ENCODE results near the gene RABGAP1.

The RABGAP1 gene

DNA sequence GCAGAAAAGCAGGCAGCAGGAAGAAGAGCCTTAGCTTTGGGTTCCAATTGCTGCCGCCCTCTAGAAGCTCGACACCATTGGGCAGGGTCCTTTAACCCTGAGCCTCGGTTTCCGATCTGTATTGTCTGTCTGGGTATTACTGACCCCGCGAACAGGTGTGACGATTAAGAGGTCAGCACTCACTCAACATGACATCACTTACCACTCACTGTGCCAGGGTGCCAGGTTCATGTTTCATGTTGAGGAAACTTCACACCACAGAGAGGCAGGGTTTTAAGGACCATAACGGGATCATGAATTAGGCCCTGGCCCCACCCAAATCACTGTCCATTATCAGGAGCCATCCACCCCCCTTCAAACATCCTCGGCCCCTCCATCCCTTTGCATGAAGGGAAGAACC is 168.2 kb downstream of the RABGAP1 start:
- peaks cover 32% of the 10 kb centered on the region for H3K36me3 ChIP-seq (ENCODE audit: control insufficient read depth, insufficient read depth, low read length)
- no peak overlapping the region for H3K4me3 ChIP-seq (ENCODE audit: low read depth, low read length)
- H3K9ac ChIP-seq (ENCODE audit: low read depth, low read length) = no peak overlapping the region
- H3K27me3 ChIP-seq (ENCODE audit: control insufficient read depth, insufficient read depth, low read length) = no peaks in the 10 kb centered on the region
- no peaks in the 10 kb centered on the region for H3K9me3 ChIP-seq (ENCODE audit: control insufficient read depth, insufficient read depth, low read length)
- peaks cover 3% of the 10 kb centered on the region for H3K4me1 ChIP-seq (ENCODE audit: control insufficient read depth, insufficient read depth, low read length)

DNA sequence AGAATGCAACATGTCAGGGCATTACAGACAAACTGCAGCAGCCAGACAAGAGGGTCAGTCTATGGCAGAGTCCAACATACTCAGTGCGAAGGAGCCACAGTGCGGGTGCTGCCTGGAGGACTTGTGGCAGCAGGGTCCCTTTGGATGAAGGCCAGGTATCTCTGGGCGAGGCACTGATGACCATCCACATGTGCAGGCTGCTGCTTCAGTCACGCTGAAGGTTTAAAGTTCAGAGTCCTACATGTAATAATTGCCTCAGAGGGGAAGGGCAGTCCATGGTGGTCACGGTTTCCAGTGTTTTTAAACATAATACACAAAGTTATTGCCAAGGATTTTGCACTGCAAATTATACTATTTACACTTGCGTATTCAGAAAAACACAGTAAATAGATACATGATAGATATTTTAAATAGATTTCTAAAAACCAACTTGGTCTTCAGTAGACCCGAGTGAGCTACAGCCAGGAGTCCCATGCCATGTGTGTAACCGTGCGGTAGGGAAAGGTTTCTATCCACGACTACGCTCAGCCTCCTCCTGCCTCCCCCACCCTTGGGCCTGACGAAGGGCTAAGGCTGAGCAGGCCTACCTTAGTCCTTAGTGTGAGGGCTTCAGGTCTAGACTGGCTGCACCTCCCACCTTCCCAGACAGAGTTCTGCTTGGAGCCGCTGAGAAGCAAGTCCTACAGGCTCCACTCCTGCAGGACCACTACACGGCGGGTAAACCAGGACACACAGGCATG is 168.9 kb downstream of the RABGAP1 start:
- H3K9me3 ChIP-seq (ENCODE audit: control insufficient read depth, insufficient read depth, low read length) = no peaks in the 10 kb centered on the region
- H3K36me3 ChIP-seq (ENCODE audit: control insufficient read depth, insufficient read depth, low read length) = peaks cover 31% of the 10 kb centered on the region
- H3K4me1 ChIP-seq (ENCODE audit: control insufficient read depth, insufficient read depth, low read length) = peaks cover 1% of the 10 kb centered on the region
- no peaks in the 10 kb centered on the region for H3K27me3 ChIP-seq (ENCODE audit: control insufficient read depth, insufficient read depth, low read length)
- H3K4me3 ChIP-seq (ENCODE audit: low read depth, low read length) = no peak overlapping the region
- H3K9ac ChIP-seq (ENCODE audit: low read depth, low read length) = no peak overlapping the region

DNA sequence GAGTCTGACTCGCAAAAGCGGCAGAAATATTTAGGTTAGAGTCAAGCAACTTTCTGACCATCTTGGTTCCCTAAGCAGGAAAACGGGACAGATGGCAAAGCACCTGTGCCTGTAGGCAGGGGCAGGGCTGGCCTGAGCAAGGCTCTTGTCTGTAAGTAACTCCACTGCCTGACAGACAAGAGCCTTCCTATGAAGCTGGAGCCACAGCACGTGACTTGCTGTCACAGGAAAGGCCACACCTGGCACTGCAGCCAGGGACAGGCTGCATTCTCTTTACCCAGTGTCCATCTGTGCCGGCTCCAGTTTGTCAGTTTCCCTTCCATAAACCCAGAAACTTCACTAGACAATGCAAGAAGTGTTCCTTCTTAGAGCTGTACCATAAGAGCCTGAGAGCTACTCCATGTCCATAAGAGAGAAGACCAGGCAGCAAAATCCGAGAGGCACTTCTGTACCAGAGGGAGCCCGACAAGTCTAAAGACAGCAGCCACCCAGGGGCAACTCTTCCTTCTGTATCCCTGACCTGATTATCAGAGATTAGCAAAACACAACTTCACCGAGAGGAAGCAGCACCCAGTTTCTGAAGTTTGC is 170.7 kb downstream of the RABGAP1 start:
- no peaks in the 10 kb centered on the region for H3K9me3 ChIP-seq (ENCODE audit: control insufficient read depth, insufficient read depth, low read length)
- H3K36me3 ChIP-seq (ENCODE audit: control insufficient read depth, insufficient read depth, low read length) = peaks cover 24% of the 10 kb centered on the region
- no peaks in the 10 kb centered on the region for H3K4me1 ChIP-seq (ENCODE audit: control insufficient read depth, insufficient read depth, low read length)
- no peaks in the 10 kb centered on the region for H3K27me3 ChIP-seq (ENCODE audit: control insufficient read depth, insufficient read depth, low read length)
- no peak overlapping the region for H3K9ac ChIP-seq (ENCODE audit: low read depth, low read length)
- H3K4me3 ChIP-seq (ENCODE audit: low read depth, low read length) = no peak overlapping the region

DNA sequence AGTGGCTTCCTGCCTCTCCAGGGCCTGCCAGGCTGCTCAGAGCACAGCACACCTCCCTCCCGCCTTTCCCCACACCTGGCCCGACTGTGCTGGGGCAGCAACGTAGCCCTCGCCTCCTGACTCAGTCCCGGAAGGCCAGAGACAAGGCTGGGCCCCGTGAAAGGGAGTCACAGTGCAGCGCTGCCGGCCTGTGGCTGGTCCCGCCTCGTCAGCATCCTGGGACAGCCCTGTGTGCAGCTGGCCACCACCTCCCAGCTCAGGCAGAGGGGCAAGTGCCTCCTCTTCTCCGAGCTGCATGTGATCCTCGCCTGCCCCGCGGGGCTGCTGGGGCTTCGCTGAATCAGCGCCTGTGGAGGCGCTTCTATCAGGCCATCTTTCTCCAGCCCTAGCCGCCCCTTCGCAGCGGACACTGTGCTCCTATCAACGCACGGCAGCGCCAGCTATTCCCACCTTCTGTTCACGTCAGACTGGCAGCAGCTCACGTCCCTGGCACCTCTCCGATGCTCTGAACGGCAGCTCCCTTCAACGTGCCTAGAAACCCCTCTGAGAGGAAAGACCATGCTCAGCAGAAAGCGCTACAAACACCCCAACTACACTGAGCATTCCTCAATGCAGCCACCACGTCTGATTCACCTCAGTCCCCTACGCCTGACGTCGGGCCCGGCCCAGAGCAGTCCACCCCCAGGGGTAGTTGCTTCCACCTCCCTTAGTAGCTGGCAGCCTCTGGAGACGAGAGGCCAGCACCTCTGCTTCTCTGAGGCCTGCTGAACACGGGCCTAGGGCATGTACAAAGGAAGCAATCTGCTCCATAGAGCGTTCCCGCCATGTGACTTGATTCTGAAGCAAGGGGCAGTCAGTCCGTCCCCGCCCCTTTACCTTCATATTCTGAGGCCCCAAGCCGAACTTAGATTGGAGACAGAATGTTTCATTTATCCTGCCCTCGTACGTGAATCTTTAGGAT is 171.5 kb downstream of the RABGAP1 start:
- H3K4me3 ChIP-seq (ENCODE audit: low read depth, low read length) = no peak overlapping the region
- H3K36me3 ChIP-seq (ENCODE audit: control insufficient read depth, insufficient read depth, low read length) = peaks cover 21% of the 10 kb centered on the region
- no peaks in the 10 kb centered on the region for H3K4me1 ChIP-seq (ENCODE audit: control insufficient read depth, insufficient read depth, low read length)
- no peaks in the 10 kb centered on the region for H3K27me3 ChIP-seq (ENCODE audit: control insufficient read depth, insufficient read depth, low read length)
- H3K9ac ChIP-seq (ENCODE audit: low read depth, low read length) = no peak overlapping the region
- no peaks in the 10 kb centered on the region for H3K9me3 ChIP-seq (ENCODE audit: control insufficient read depth, insufficient read depth, low read length)

DNA sequence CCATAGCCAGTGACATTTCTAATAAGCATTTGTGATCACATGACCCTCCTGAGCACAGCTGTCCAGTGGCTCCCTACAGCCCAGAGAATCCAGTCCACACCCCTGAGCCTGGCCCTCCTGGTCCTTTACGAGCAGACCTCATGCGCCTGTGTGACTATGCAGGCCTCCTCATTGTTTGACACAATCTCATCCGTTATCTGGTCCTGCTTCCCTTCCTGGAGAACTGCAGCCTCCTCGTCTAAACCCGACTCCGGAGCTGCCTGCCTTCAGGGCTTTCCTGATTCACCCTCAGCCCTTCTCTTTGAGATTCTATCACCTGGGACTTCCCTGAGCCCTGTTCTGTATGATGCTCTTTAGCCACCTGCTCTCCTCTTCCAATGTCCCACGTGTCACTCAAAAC is 172.4 kb downstream of the RABGAP1 start:
- H3K9me3 ChIP-seq (ENCODE audit: control insufficient read depth, insufficient read depth, low read length) = no peaks in the 10 kb centered on the region
- no peak overlapping the region for H3K9ac ChIP-seq (ENCODE audit: low read depth, low read length)
- H3K4me1 ChIP-seq (ENCODE audit: control insufficient read depth, insufficient read depth, low read length) = peaks cover 3% of the 10 kb centered on the region
- peaks cover 16% of the 10 kb centered on the region for H3K36me3 ChIP-seq (ENCODE audit: control insufficient read depth, insufficient read depth, low read length)
- H3K4me3 ChIP-seq (ENCODE audit: low read depth, low read length) = no peak overlapping the region
- no peaks in the 10 kb centered on the region for H3K27me3 ChIP-seq (ENCODE audit: control insufficient read depth, insufficient read depth, low read length)

DNA sequence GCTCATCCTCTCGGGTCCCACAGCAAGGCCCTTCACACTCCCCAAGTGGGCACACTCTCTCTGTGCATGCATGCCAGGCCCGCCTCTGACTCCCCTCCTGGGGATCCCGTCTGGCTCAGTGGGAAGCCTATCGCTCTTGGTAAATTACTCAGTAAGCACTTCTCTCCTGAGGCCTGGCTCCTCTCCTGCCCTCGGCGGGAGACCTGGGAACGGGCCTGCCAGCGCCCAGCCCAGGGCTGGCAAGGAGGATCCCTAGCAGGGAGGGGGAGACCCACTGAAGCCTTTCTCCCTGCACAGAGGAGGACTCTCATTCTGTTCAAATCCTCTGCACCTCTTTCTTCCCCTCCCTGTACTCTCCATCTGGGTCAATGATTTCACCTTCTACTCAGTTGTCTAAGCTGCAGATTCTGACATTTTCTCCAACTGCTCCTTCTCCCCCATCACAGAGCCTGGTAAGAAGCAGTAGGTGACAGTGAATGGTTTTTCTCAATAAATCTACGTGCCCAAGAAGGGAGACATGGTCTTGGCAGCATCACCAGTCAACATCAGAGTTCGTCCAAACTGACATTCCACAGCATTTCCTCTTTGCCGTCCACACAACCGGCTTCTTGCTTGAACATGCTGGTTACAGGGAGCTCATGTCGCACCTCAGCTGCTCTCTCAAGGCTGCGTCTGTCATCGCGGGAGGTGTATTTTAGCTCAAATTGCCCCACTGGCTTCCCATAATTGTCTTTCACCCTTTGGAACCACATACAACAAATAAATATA is 174.5 kb downstream of the RABGAP1 start:
- no peak overlapping the region for H3K9ac ChIP-seq (ENCODE audit: low read depth, low read length)
- peaks cover 3% of the 10 kb centered on the region for H3K36me3 ChIP-seq (ENCODE audit: control insufficient read depth, insufficient read depth, low read length)
- no peaks in the 10 kb centered on the region for H3K9me3 ChIP-seq (ENCODE audit: control insufficient read depth, insufficient read depth, low read length)
- H3K4me3 ChIP-seq (ENCODE audit: low read depth, low read length) = no peak overlapping the region
- no peaks in the 10 kb centered on the region for H3K27me3 ChIP-seq (ENCODE audit: control insufficient read depth, insufficient read depth, low read length)
- peaks cover 3% of the 10 kb centered on the region for H3K4me1 ChIP-seq (ENCODE audit: control insufficient read depth, insufficient read depth, low read length)

DNA sequence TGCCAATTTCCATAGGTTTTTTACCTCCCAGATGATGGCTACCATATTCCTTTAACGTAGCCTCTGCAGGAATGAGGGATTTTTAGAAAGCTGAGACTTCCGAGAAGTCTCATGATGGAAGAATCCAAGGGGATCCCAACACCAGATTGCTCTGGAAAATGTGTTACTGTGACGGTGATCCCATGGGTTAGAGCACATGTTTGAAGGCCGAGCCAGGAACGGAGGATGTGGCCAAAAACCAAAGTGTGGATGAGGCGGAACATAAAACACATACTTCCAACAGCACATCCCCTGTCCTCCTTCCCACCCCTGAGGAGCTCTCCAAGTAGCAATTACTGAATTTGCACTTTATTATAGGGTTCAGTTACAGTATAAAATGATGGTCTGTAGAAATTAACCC is 175.2 kb downstream of the RABGAP1 start:
- Histone ChIP-seq H3K36me3 (ENCODE audit: control insufficient read depth, insufficient read depth, low read length) (peaks cover 3% of the 10 kb centered on the region), H3K9me3 (ENCODE audit: control insufficient read depth, insufficient read depth, low read length) (no peaks in the 10 kb centered on the region), H3K4me3 (ENCODE audit: low read depth, low read length) (no peak overlapping the region), H3K27me3 (ENCODE audit: control insufficient read depth, insufficient read depth, low read length) (no peaks in the 10 kb centered on the region), H3K4me1 (ENCODE audit: control insufficient read depth, insufficient read depth, low read length) (peaks cover 8% of the 10 kb centered on the region), H3K9ac (ENCODE audit: low read depth, low read length) (no peak overlapping the region)

DNA sequence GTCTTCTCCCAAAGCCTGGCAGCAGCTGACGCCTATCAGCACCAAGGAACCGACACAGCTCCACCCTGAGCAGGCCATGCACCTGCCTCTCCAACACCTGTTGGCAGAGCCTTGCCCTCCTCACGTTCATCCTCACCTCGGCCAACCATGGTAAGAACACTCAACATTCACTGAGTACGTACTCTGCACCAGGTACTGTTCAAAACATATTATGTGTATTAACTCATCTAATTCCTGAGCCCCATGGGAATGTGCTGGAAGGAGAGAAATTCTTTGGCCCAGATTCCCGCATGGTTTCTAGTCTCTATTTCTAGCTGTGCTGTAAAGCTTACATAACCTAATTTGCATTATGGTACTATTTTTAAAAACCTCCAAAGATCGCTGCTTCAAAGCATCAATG is 178.7 kb downstream of the RABGAP1 start:
- Histone ChIP-seq H3K27me3 (ENCODE audit: control insufficient read depth, insufficient read depth, low read length) (no peaks in the 10 kb centered on the region), H3K36me3 (ENCODE audit: control insufficient read depth, insufficient read depth, low read length) (peaks cover 3% of the 10 kb centered on the region), H3K4me3 (ENCODE audit: low read depth, low read length) (no peak overlapping the region), H3K9ac (ENCODE audit: low read depth, low read length) (no peak overlapping the region), H3K4me1 (ENCODE audit: control insufficient read depth, insufficient read depth, low read length) (peaks cover 8% of the 10 kb centered on the region), H3K9me3 (ENCODE audit: control insufficient read depth, insufficient read depth, low read length) (no peaks in the 10 kb centered on the region)

DNA sequence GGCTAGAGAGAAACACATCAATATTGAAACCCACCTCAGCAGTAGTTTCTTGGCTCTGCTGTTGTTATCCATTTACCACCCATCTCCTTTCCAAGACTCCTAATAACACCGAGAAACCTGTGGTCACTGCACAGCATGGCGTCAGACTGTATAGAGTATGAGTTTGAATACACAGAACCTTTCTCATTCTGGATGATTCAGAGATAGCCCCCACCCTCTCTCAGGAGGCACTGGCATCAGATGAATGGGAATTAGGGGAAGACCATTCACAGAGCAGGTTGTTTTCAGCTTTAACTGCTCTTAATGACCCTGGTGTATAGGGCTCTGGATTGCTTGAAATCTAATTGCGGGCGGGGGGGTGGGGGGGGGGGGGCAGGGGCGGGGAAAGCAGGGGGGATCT is 179.3 kb downstream of the RABGAP1 start:
- Histone ChIP-seq H3K4me3 (ENCODE audit: low read depth, low read length) (no peak overlapping the region), H3K36me3 (ENCODE audit: control insufficient read depth, insufficient read depth, low read length) (peaks cover 3% of the 10 kb centered on the region)

DNA sequence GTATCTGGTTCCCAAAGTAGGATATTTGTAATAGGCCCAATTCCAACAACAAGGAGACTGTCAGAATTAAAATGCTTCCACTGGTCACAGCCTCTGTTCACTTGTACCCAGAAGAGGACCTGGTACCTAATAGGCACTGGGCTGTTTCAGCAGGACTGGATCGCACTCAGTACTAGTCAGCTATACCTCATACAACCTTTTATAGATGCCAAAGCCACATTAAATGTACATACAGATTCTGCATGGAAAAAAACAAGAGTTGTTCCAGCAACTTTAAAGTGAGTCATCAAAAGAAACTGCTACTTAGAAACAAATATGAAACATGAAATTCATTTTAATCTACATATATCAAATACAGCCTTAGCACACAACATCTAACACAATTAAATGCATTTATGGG is 180.1 kb downstream of the RABGAP1 start:
- H3K36me3 ChIP-seq (ENCODE audit: control insufficient read depth, insufficient read depth, low read length) = peaks cover 3% of the 10 kb centered on the region
- H3K4me3 ChIP-seq (ENCODE audit: low read depth, low read length) = no peak overlapping the region
- H3K9ac ChIP-seq (ENCODE audit: low read depth, low read length) = no peak overlapping the region
- peaks cover 8% of the 10 kb centered on the region for H3K4me1 ChIP-seq (ENCODE audit: control insufficient read depth, insufficient read depth, low read length)
- H3K27me3 ChIP-seq (ENCODE audit: control insufficient read depth, insufficient read depth, low read length) = no peaks in the 10 kb centered on the region
- H3K9me3 ChIP-seq (ENCODE audit: control insufficient read depth, insufficient read depth, low read length) = no peaks in the 10 kb centered on the region

More for the DNA sequence above, 179.3 kb downstream of the RABGAP1 start:
- Histone ChIP-seq H3K9ac (ENCODE audit: low read depth, low read length) (no peak overlapping the region), H3K9me3 (ENCODE audit: control insufficient read depth, insufficient read depth, low read length) (no peaks in the 10 kb centered on the region), H3K27me3 (ENCODE audit: control insufficient read depth, insufficient read depth, low read length) (no peaks in the 10 kb centered on the region), H3K4me1 (ENCODE audit: control insufficient read depth, insufficient read depth, low read length) (peaks cover 8% of the 10 kb centered on the region)

DNA sequence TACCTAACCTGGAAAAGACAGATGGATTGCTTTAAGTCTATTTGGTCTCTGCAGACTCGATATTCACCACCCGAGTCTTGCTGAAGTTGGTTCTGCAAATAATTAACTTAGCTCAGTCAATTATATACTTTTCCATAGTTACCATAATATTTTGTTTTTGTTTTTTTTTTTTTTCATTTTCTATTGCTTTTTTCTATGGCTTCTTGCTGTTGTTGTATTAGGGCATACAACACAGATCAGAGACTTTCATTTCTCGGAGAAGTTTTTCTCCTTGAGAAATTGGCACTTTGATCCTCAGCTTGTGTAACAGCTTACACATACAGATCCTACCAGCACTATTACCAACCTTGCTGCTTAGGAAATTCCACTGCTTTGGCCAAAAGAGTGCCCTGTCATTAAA is 180.6 kb downstream of the RABGAP1 start:
- no peaks in the 10 kb centered on the region for H3K27me3 ChIP-seq (ENCODE audit: control insufficient read depth, insufficient read depth, low read length)
- peaks cover 3% of the 10 kb centered on the region for H3K36me3 ChIP-seq (ENCODE audit: control insufficient read depth, insufficient read depth, low read length)
- no peak overlapping the region for H3K4me3 ChIP-seq (ENCODE audit: low read depth, low read length)
- H3K9me3 ChIP-seq (ENCODE audit: control insufficient read depth, insufficient read depth, low read length) = no peaks in the 10 kb centered on the region
- peaks cover 8% of the 10 kb centered on the region for H3K4me1 ChIP-seq (ENCODE audit: control insufficient read depth, insufficient read depth, low read length)
- no peak overlapping the region for H3K9ac ChIP-seq (ENCODE audit: low read depth, low read length)

Data from iPS-15b (cell line).